Erythroblast (primary cell): Measurements from ENCODE around the gene OR4X2.

Experiments used
- GATA1 ChIP-seq: IDR thresholded peaks from 2 replicates; pipeline ENCODE4 v1.6.1; 2011; ENCODE audit warnings: low read depth, mild to moderate bottlenecking, control low read depth, low read length, moderate library complexity
- POLR2A ChIP-seq: IDR thresholded peaks from 2 replicates; pipeline ENCODE4 v1.6.1; 2011; ENCODE audit warnings: mild to moderate bottlenecking, low read length

GRCh38 chr11:48272606-48273005 lies 27.7 kb downstream of the OR4X2 start:
- TF ChIP-seq POLR2A (no peak), GATA1 (no peak)
